NCI-H2107 (cell line): ENCODE data around the gene CTDSP1.

ENCODE experiments used
- DNase-seq: peaks from one replicate; lab custom pipeline; 2025; lab: John Stamatoyannopoulos, UW

The CTDSP1 gene, protein sequence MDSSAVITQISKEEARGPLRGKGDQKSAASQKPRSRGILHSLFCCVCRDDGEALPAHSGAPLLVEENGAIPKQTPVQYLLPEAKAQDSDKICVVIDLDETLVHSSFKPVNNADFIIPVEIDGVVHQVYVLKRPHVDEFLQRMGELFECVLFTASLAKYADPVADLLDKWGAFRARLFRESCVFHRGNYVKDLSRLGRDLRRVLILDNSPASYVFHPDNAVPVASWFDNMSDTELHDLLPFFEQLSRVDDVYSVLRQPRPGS

GRCh38 chr2:218399391-218400166 lies at the start of gene CTDSP1:
CTDSP1 (plus strand) TSS chr2:218399868; CDS start chr2:218400091, 223 bp downstream.
- peak; percentile 78 for DNase-seq

- no peak for DNase-seq
These were observed 45.6 kb upstream of the CTDSP1 start for GRCh38 chr2:218354045-218354444.

GRCh38 chr2:218354850-218355443 lies 44.7 kb upstream of the CTDSP1 start:
- no peak for DNase-seq

DNA sequence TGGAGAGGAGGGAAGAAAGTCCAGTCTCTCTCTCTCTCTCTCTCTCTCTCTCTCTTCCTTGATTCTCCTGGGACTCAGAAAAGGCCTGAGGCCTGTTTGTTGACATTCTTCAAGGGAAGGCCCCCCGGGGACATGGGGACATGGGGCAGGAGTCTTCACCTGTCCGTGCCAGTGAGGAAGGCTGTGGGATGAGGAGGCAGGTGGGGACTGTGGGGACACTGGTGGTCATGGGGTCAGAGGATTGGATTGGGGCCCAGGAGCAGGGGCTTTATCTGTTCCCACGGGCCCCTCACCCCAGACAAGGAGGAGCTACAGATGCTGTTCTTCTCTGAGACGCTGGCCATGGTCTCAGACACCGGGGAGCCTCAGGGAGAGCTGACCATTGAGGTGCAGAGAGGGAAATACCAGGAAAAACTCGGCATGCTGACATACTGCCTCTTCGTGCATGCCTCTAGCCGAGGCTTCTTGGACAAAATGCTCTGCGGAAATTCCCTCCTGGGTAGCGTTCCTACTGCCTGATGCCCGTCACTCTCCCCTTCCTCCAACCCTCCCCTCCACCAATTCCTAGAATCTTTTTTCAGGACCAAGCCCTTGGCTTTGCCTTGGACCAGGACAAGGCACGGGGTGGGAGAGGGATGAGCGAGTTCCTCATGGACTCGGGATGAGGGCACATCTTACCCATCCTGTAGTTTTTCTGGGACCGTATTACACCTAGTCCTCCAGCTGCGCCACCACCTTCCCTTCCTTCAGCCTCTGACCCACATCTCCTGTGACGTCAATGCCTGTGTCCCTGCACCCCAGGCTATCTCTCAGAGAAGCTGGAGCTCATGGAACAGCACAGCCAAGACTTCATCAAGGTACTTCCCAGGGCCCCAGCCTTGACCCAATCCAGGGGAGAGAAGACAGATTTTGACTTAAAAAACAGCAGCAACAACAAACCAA lies 42.2 kb upstream of the CTDSP1 start:
- no peak for DNase-seq

GRCh38 chr2:218360453-218360852 lies 39.2 kb upstream of the CTDSP1 start:
- no peak for DNase-seq

GRCh38 chr2:218362606-218363005 lies 37.1 kb upstream of the CTDSP1 start:
- DNase-seq: no peak

- DNase-seq: no peak
These were observed 35.9 kb upstream of the CTDSP1 start for GRCh38 chr2:218363736-218364135.

- no peak for DNase-seq
These were observed 35.5 kb upstream of the CTDSP1 start for GRCh38 chr2:218364196-218364595.

DNA sequence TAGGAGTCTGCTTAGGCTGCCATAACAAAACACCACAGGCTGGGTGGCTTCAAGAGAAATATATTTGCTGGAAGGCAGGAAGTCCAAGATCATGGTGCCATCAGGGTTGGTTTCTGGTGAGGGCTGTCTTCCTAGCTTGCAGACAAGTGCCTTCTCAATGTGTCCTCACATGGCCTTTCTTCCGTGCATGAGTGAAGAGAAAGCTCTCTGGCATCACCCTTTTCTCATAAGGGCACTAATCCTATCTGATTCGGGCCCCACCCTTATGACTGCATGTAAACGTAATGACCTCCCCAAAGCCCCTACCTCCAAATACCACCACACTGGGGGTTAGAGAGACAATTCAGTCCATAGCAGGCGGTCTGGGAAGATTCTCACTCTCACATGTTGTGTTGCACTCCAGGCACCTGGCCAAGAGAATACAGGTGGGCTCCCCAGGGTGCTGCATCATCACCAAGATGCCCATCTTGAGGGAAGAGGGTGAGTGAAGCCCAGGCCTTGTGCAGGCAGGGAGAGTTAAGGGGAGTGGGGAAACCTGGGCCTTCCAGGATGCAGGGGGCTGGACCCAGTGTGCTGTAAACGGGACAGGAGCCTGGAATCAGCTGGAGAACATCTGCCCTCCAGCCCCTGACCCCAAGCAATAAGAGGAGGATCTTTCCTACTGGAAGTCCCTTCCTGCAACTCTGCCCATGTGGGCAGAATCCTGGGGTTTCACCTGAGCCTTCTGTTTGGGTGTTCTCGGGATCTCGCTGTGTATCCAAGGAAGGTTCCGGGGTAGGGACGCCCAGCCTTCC lies 32.9 kb upstream of the CTDSP1 start:
- no peak for DNase-seq

DNA sequence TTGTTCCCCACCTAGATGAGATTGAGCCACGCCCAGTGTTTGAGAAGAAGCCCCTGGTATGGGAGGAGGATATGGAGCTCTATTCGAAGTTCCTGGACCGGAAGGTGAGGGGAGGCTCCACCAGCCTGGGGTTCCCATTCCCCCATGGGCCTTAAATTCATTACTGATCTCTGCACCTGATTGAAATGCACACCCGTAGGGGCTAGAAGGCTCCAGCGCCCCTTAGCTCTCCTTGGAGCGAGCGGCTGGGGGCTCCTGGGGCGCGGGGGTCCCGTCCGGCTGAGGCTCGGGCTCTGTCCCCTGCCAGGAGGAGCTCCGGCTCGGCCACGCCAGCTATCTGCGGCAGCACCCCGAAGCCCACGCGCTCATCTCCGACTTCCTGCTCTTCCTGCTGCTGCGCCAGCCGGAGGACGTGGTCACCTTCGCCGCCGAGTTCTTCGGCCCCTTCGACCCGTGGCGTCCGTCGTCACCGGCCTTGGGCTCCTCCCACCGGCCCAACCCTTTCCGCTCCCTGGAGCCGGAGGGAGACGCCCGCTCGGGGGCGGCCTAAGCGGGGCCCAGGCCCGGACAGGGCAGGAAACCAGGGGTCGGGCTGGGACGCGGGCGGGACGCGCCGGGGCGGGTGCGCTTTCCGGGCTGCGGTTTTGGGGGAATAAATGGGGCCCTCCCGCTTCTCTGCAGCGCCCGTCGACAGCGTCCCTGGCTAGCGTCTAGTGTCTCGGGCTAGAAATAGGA lies 32.1 kb upstream of the CTDSP1 start:
- DNase-seq: no peak

GRCh38 chr2:218368150-218368528 lies 31.5 kb upstream of the CTDSP1 start:
- DNase-seq: no peak

GRCh38 chr2:218368621-218369153 lies 31.0 kb upstream of the CTDSP1 start:
- no peak for DNase-seq

DNA sequence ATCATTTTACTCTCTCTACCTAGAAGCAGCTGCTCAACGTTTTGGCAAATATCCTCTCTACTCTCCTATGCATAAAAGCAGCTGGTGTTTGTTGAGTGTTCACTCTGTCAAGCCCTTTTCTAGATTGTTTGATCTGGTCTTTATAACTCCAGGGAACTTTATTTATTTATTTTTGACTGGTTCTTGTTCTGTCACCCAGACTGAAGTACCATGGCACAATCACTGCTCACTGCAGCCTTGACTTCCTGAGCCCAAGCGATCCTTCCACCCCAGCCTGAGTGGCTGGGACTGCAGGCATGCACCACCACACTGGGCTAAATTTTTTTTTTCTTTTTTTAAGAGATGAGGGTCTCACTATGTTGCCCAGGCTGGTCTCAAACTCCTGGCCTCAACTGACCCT lies 30.3 kb upstream of the CTDSP1 start:
- DNase-seq: no peak

DNA sequence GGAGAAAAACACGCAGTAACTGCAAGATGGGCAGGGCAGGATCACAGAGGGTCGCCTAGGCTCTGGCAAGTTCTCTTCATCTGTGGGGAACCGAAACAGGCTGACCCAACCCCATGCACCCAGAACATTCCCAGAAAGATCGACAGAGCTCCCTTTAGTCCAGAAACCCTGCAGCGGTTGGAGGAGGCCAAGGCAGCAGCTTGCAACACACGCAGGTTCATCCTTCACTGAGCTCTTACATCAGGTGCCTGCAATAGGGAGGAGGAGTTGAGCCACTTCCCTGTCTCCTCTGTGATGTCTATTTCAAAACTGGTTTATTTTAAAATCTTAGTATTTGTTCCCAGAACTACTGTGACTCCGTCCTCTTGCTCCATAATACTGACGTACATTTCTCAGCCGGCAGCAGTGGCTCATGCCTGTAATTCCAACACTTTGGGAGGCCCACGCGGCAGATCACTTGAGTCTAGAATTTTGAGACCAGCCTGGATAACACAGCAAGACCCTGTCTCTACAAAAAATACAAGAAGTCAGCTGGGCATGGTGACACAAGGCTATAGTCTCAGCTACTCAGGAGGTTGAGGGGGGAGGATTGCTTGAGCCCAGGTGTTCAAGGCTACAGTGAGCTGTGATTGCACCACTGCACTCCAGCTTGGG lies 29.1 kb upstream of the CTDSP1 start:
- DNase-seq: no peak

GRCh38 chr2:218371983-218372350 lies 27.7 kb upstream of the CTDSP1 start:
- no peak for DNase-seq

DNA sequence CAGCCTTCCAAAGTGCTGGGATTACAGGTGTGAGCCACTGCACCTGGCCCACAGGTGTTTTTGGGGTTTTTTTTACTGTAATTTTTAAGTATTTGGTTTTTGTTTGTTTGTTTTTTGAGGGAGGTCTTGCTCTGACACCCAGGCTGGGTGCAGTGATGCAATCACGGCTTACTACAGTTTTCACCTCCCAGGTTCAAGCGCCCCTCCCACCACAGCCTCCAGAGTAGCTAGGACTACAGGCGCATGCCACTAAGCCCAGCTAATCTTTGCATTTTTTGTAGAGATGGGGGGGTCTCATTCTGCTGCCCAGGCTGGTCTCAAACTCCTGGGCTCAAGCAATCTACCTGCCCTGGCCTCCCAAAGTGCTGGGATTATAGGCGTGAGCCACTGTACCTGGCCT lies 24.9 kb upstream of the CTDSP1 start:
- DNase-seq: no peak

- no peak for DNase-seq
These were observed 24.5 kb upstream of the CTDSP1 start for GRCh38 chr2:218375212-218375611.

DNA sequence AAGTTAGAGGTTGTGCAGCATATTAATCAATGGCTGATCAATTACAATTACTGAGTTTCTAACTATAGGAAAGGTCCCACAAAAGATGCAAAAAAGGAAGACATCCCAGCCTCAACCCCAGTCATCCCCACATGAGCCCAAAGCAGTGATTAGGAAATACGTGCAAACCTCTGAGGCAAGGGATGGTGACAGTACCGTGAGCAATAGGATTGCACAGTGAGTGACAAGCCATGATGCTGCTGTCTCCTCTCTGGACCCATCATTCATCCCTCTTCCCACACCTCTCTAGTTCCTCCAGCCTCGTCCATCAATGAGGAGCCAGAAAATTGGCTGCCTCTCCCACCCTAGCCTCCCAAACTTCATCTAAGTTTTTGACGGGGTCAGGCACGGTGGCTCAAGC lies 21.6 kb upstream of the CTDSP1 start:
- DNase-seq: no peak

- no peak for DNase-seq
These were observed 17.7 kb upstream of the CTDSP1 start, which contains the start of gene SLC11A1 for GRCh38 chr2:218381916-218382366. SLC11A1 (plus strand) TSS chr2:218382273; CDS start chr2:218382369, 96 bp downstream.

DNA sequence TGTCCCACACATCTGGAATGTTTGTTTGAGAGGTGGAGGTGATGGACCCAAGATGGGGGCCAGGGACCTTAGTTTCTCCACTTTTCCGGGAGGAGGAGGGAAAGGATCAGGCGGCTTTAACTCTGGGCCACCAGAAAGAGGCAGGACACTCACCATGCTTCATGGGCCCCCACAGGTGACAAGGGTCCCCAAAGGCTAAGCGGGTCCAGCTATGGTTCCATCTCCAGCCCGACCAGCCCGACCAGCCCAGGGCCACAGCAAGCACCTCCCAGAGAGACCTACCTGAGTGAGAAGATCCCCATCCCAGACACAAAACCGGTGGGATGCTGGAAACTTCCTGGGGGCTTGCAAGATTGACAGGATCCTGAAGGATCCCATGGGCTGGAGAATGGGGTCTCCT lies 16.9 kb upstream of the CTDSP1 start:
- DNase-seq: no peak
